IPS DF 19.7 (cell line): ENCODE results near the gene CAD.
"Not testable (repeated sequence)": the region's sequence is repeated elsewhere in the genome, so short reads cannot be mapped to it uniquely, and the experiment has no call there.

Source experiments
- DNase-seq: peaks from one replicate; pipeline ENCODE4 v3.0.0-alpha.2; 2013; ENCODE audit warnings: low read depth, low spot score

CAD gene

DNA sequence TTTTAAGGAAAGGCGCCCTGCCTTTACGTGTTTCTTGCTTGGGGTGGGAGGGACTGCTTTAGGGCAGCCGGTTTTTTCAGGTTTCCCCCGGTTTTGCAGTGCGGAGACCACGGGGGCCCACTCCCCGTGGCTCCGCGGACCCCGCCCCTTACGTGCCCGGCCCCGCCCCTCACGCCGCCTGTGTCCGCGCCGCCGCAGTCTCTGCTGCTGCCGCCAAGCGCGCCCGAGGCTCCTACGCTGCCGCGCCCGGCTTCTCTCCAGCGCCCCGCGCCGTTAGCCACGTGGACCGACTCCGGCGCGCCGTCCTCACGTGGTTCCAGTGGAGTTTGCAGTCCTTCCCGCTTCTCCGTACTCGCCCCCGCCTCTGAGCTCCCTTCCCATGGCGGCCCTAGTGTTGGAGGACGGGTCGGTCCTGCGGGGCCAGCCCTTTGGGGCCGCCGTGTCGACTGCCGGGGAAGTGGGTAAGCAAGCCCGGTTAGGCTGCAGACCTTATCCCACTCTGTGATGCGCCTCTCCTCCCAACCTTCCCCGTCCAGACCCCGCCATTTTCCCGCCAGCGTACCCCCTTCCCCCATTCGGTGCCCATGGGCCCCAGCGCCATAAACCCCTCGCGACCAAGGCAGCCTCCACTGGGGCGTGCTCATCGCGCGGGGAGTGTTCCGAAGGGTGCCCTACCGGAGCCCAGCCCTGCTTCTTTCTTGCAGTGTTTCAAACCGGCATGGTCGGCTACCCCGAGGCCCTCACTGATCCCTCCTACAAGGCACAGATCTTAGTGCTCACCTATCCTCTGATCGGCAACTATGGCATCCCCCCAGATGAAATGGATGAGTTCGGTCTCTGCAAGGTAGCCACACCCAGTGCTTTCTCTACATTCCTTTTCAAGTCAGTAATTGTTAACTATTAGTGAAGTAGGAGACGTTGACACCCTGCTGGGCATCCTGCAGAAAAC lies at the start of gene CAD:
Gene CAD (plus strand): TSS at position 197 of the 949 bp plus-strand sequence. CDS start 183 bp downstream, at position 380.
- DNase-seq, result no peak

DNA sequence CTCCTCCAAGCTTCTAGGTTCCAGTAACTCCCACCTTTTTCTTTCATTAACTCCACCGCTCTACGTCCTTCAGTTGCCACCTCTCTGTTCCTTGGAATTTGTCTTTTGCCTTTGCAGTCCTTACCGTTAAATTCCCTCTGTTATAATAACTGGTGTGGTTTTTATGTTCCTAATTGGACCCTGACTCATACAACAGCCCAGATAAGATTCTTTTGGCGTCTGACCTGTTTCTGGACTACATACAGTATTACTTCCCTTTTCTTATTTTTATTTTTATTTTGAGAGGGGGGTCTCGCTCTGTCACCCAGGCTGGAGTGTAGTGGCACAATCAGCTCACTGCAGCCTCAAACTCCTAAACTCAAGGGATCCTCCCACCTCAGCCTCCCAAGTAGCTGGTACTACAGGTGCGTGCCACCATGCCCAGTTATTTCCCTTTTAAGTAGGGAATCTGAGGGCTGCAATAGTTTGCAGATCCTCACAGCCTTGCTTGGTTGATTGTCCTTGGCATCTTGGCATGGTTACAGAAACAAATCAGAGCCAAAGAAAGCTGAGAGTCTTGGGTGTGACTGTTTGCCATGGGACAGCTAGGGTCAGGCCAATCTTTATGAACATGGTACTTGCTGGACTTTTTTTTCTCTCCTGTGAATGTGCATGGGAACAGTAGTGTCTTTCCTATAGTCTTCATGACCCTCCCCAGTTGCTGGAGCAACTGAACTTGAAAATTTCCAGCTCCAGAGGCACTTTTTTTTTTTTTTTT lies 46.4 kb upstream of the CAD start:
- no peak for DNase-seq

DNA sequence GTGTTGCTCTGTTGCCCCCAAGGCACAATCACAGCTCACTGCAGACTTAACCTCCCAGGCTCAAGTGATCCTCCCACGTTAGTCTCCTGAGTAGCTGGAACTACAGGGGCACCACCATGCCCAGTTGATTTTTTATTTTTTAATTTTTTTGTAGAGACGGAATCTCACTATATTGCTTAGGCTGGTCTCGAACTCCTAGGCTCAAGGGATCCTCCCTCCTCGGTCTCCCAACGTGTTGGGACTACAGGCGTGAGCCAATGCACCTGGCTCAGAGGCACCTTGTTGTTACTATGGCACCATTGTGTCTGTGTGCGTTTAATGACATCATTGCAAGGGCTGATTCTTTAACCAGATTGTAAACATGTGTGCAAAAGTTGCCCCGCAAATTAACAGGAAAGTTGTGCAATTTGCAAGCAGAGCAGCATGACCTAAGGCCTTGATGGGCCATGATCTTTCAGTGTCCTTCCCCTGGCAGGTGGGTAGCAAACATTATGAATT lies 45.8 kb upstream of the CAD start:
- no peak for DNase-seq

DNA sequence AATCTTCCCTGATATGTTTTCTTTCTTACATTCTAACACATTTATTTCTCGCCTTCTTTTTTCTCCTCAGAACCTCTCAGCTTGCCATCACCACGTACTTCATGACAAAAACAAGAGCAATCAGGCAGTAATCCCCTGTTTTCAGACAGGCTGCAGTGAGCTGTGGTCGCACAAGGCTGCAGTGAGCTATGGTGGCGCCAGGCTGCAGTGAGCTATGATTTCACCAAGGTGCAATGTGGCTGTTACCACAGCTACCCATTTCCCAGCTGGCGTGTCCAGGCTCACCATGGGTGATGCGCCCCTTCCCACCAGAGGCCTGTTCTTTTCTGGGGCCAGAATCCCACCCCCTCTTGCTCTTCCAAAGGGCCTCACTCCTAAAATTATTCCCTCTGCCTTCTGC lies 42.5 kb upstream of the CAD start:
- no peak for DNase-seq

DNA sequence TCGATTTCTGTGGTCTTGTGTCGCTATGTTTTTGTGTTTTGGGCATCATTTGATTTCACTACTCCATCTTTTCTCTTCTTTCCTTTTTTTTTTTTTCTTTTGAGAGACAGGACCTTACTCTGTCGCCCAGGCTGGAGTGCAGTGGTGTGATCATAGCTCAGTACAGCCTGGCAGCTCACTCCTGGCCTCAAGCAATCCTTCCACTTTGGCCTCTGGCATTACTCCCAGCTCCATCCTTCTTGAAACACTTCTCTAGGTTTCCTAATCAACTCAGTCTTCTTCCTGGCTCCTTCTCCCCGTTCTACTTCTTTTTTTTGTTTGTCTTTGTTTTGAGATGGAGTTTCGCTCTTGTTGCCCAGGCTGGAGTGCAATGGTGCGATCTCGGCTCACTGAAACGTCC lies 41.8 kb upstream of the CAD start:
- no peak for DNase-seq

DNA sequence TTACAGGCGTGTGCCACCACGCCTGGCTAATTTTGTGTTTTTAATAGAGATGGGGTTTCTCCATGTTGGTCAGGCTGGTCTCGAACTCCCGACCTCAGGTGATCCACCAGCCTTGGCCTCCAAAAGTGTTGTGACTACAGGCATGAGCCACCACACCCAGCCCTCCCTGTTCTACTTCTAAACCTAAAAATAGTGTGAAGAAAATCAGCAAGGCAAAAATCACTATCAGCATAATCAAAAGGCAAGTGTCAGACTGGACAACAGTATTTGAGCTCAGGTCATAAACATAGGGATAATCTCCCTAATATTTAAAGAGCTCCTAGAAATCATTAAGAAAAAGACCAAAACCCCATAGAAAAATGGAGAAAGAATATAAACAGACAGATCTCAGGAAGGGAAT lies 41.4 kb upstream of the CAD start:
- not testable (repeated sequence) for DNase-seq

DNA sequence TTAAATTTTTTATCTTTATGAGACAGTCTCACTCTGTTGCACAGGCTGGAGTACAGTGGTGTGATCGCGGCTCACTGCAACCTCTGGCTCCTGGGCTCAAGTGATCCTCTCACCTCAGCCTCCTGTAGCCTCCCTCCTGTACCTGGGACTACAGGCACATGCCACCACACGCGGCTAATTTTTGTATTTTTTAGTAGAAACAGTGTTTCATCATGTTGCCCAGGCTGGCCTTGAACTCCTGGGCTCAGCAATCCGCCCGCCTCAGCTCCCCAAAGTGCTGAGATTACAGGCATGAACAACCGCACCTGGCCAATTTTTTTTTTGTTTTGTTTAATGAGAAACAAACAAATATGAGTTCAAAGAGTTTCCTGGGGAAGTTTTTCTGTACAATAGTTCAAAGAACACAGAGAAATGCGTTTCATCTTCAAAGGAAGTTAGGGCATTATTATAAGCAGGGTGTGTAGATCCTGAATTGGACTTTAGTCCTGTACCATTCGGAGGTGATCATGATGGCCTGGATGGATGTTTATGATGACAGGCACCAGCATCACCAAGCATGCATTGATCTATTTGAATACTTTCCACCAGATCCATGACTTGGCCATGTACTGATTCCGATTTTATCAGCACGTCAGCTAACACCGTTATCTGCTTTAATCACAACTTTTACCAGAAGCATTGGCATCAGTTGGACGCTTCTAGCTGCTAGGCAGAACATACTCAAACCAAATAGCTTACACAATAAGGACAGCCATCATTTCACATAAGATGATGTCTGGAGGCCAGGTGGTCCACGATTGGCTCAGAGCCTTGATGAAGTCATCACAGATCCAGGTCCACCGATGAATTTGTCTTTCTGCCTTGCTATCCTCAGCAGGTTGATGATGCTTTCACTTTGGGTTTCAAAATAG lies 39.5 kb upstream of the CAD start:
- DNase-seq, result no peak

DNA sequence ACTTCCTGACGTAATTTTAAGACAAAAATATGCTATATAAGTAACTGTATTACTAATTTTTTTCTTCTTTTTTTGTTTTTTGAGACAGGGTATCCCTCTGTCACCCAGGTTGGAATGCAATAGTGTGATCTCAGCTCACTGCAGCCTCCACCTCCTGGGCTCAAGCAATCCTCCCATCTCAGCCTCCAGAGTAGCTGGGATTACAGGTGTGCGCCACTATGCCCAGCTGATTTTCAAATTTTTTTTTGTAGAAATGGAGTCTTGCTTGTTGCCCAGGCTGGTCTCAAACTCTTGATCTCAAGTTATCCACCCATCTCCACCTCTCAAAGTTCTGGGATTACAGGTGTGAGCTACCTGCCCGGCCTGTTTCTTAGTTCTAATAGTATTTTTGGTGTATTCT lies 38.7 kb upstream of the CAD start:
- DNase-seq, result no peak

DNA sequence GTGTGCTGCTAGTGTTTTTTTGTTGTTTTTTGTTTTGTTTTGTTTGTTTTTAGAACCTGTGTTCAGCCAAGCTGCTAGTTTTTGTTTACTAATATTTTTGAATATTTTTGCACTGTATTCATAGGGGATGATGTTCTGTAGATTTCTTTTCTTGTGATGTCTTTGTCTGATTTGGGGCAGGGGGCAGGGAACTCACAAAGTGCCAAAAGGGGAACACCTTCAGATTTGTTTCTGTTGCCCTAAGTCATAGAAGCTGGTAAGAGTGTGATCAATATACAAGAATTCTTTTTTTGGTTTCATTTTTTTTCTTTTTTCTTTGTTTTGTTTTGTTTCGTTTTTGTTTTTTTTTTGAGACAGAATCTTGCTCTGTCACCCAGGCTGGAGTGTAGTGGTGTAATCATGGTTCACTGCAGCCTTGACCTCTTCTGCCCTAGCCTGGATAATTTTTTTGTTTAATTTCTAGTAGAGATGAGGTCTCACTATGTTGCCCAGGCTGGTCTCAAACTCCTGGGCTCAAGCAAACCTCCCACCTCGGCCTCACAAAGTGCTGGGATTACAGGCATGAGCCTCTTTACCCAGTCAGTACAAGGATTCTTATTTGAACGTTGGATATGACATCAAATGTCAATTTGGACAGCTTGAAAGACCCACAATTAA lies 37.7 kb upstream of the CAD start:
- DNase-seq, result no peak

DNA sequence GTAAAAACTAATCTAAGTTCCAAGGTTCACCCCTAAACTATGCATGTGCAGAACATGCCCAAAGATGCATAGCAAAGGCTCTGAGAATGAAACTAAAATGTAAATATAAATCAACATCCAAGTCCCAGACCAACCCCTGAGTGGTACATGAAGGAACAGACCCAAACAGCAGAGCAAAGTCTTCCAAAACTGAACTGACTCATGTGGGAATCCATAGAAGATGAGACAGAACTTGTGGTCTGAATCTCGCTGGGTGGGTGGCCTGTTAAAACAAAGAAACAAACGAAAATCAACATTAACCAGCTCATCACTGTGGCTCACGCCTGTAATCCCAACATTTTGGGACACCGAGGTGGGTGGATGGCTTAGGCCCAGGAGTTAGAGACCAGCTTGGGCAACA lies 34.8 kb upstream of the CAD start:
- DNase-seq, result no peak

DNA sequence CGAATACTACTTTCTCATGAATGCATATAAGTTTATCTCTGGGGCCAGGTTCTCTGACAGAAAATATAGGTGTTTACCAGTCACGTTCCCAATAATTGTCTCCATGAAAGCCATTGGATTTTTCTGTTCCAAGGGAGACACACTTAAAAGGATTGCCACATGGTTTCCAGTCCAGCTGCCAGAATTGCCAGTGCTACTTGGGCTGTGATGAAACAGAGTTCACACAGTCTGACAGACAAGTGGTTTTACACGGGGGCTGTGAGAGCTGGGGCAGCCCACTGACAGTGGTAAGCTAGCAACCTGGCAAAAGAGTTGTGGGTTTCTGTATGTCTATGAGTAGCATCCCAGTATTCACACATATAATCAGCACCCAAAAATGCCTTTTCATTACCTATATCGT lies 33.1 kb upstream of the CAD start:
- DNase-seq, result no peak

DNA sequence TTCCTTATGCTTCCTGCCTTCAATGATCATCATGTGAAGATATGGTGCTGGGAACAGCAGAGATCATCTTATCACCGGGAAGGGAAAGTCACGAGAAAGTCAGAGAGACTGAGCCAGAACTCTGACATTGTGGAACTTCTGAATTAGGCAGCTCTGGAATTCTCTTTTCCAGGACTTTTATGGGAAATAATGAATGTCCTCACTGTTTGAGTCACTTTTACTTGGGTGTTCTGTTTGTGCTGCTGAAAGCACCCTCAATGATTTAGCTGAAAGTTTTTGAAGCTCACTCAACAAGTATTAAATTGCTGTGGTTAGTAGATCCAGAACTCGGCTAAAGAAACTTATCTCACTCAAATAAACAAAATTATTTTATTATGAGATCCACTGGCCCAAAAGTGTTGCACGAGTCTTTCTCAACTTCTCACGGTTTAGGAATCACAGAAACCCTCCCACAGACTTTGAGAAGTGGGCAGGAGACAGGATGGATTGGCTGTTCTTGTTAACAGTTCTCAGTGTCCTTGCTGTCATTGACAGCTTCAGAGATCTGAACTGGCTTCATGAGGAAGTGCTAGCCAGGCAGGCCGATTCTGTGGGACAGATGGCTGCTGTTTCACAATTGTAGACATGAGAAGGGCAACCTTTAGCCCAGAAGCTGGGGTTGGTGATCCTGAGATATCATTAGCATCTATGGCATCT lies 31.7 kb upstream of the CAD start:
- no peak for DNase-seq

DNA sequence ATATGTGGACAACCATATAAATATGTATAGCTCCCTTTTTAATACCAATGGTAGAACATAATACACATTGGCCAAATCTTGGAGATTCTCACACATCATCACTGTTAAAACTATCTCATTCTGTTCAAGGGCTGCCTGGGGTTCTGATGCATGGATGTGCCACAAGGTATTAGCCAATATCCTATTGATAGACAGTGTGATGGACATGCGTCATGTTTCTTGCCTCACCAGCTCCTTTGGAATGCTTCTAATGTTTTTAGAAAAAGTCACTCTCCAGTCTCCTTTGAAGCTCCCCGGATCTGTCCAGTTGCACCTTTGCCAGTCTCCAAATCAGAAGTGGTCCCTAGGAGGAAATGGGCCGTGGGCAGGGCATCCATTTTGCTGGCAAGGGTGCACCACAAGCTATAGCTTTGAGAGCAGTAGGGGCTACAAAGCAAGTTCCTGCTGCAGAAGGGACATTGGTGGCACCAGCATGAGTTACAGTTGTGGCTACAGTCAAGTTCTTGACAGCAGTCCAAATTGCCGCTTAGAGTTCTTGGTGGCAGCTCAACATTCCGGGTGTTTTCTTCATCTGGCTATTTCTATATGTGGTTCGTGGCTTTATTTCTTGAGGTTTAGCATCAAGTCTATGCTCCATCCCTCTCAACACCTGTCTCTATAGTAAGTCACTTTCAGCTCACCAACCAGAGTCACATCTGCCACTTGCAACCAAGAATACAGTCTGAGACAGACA lies 30.4 kb upstream of the CAD start:
- no peak for DNase-seq

DNA sequence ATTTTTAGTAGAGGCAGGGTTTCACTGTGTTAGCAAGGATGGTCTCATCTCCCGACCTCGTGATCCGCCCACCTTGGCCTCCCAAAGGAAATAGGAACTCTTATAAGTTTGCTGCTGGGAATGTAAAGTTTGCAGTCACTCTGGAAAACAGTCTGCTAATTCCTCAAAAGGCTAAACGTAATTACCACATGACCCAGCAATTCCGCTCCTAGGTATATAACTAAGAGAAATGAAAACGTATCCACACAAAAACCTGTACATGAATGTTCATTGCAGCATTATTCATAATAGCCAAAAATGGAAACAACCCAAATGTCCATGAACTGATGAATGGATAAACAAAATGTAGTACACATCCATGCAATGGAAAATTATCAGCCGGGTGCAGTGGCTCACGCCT lies 27.2 kb upstream of the CAD start:
- no peak for DNase-seq

DNA sequence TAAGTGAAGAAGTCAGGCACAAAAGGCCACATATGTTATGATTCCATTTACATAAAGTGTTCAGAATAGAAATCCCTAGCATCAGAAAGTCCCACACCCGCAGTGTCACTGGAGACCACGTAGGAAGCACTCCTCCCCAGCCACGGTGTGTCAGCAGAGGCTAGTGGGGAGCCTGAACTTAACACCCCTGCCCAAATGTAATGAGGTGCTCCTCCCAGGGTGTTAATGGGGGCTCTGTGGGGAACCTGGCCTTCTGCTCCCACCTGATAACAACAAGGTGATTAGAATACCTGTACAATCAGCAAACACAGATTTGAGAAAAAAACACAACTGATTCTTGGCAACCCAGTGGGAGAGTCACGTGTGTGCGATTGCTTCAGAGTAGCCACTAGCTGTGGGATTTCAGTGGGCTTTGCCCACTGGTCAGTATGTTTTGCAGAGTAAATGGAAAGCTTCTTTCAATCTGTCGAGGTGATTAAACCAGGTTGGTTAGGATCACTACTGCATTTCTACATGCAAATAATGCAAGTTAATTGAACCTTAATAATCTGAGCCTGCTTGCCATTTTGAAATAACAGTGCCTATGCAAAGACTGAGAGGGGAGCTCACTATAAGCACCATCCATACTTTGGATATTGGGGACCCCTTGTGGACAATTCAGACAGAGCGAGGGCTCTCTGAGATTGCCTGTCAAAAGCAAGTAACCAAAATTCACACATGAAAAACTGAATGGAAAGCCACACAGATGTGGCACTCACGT lies 25.9 kb upstream of the CAD start:
- no peak for DNase-seq

DNA sequence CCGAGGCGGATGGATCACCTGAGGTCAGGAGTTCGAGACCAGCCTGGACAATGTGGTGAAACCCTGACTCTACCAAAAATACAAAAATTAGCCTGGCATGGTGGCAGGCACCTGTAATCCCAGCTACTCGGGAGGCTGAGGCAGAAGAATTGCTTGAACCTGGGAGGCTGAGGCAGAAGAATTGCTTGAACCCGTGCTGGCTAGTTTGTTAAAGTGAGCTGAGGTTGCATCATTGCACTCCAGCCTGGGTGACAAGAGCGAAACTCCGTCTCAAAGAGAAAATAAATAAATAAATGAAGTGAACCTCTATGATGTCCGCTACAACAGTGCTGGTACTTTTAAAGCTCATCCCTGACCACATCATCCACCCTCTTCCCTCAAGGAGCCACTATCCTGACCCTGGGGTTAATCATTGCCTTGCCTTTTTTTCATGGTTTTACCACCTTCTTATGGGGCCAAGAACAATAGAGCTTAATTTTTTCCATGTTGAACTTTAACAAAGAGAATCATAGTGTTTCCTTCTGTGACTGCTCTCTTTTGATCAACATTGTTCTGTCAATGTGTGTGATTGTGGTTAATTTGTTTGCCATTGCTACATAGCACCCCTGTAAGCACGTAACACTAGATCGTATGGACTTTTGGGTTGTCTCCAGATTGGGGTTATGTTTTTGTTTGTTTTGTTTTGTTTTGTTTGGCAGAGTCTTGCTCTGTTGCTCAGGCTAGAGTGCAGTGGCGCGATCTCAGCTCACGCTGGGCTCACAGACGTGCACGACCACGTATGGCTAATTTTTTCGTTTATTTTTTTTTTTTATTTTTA lies 22.4 kb upstream of the CAD start:
- DNase-seq, result no peak

DNA sequence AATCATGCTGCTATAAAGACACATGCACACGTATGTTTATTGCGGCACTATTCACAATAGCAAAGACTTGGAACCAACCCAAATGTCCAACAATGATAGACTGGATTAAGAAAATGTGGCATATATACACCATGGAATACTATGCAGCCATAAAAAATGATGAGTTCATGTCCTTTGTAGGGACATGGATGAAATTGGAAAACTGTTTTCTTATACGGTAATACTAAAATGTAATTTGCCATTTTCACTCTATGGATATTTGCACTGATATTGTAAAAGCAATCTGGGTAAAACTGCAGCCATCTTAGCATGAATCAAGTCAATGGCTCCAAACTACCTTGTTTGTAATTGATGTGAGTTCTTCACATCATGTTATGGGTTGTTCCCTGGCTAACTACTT lies 21.4 kb upstream of the CAD start:
- not testable (repeated sequence) for DNase-seq

DNA sequence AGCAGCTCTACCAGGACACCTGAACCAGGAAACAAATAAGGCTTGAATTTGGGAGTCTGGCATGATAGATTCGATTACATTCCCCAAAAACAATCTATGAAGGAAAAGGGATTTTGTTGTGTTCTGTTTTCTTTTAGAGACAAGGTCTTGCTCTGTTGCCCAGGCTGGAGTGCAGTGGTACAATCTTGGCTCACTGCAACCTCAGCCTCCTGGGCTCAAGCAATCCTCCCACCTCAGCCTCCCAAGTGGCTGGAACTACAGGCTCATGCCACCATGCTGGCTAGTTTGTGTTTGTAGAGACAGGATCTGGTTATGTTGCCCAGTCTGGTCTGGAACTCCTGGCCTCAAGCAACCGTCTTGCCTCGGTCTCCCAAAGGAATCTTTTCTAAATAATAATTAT lies 19.1 kb upstream of the CAD start:
- not testable (repeated sequence) for DNase-seq
